D721Med (cell line): Measurements from ENCODE around the gene DEPDC7.

ENCODE experiments used
- DNase-seq: peaks from one replicate; pipeline ENCODE4 v3.0.0; 2011; ENCODE audit warnings: low spot score; ENCODE audit not compliant: insufficient read length
- FAIRE-seq: peaks from 2 replicates; lab custom pipeline; 2011; peaks lifted over from hg19 to GRCh38; lab: Jason Lieb, UNC
- CTCF ChIP-seq: IDR thresholded peaks from 2 replicates; pipeline ENCODE4 v1.5.1; 2012; ENCODE audit warnings: mild to moderate bottlenecking, control low read depth; ENCODE audit not compliant: insufficient read depth; ENCODE audit errors: missing control alignments

The DEPDC7 gene

GRCh38 chr11:33005175-33005574 lies 10.5 kb upstream of the DEPDC7 start:
- no peak for TF ChIP-seq CTCF
- no peak for FAIRE-seq

GRCh38 chr11:33006010-33006409 lies 9.7 kb upstream of the DEPDC7 start:
- no peak for FAIRE-seq
- TF ChIP-seq CTCF: no peak
- DNase-seq: no peak

More at GRCh38 chr11:33005175-33005574, 10.5 kb upstream of the DEPDC7 start:
- DNase-seq: no peak

- DNase-seq: no peak
- FAIRE-seq: no peak
These were observed 1.9 kb upstream of the DEPDC7 start for GRCh38 chr11:33013755-33014154.

GRCh38 chr11:33016654-33017053 lies 976 bp downstream of the DEPDC7 start:
- no peak for TF ChIP-seq CTCF
- no peak for DNase-seq
- no peak for FAIRE-seq

More at GRCh38 chr11:33013755-33014154, 1.9 kb upstream of the DEPDC7 start:
- no peak for TF ChIP-seq CTCF

GRCh38 chr11:33017478-33017877 lies 1.8 kb downstream of the DEPDC7 start:
- FAIRE-seq (no peak), DNase-seq (no peak)
- TF ChIP-seq CTCF: no peak

GRCh38 chr11:33017965-33018364 lies 2.3 kb downstream of the DEPDC7 start:
- no peak for DNase-seq
- TF ChIP-seq CTCF: no peak
- no peak for FAIRE-seq

GRCh38 chr11:33018840-33019239 lies 3.2 kb downstream of the DEPDC7 start:
- no peak for TF ChIP-seq CTCF
- FAIRE-seq: no peak
- no peak for DNase-seq
